H1 (cell line): ENCODE measurements around the gene CPNE4. TPM values are rescaled to one million over a fixed set of nuclear protein-coding genes. Genes with fewer than 3 reads are reported as not detected.

ENCODE experiments used
- CTCF ChIA-PET: fragments of 300-600 bp; sonication (Branson Sonifier 250); formaldehyde crosslinking; loops from one replicate; lab custom pipeline; 2021; ENCODE audit not compliant: partially characterized antibody; lab: Charles Lee
- POLR2A ChIA-PET: fragments of 300-600 bp; sonication (Branson Sonifier 250); formaldehyde crosslinking; loops from one replicate; lab custom pipeline; 2021; ENCODE audit warnings: inconsistent platforms; ENCODE audit not compliant: partially characterized antibody; lab: Charles Lee
- DNase-seq, 2 experiments: peaks; one replicate each; pipeline versions ENCODE4 v3.0.0 to v3.0.0-alpha.2; 2010 to 2022; ENCODE audit warnings: low spot score in 2 of 2, low read depth in 1 of 2, mixed read lengths in 1 of 2
- FAIRE-seq: peaks from 2 replicates; lab custom pipeline; 2011; peaks lifted over from hg19 to GRCh38; lab: Jason Lieb, UNC
- H2AFZ ChIP-seq: 2 replicates; pipeline ENCODE4 v1.8.1; 2012; ENCODE audit warnings: low read length, inconsistent platforms
- H2AK5ac ChIP-seq: 2 replicates; pipeline ENCODE4 v1.6.1; 2013; ENCODE audit warnings: low read depth, low read length
- H2BK120ac ChIP-seq: replicated peaks from 2 replicates; pipeline ENCODE3; 2013; ENCODE audit warnings: low read depth, low read length, inconsistent platforms
- H2BK12ac ChIP-seq: 2 replicates; pipeline ENCODE4 v1.6.1; 2013; ENCODE audit warnings: low read depth, low read length
- H2BK15ac ChIP-seq: 2 replicates; pipeline ENCODE4 v1.6.1; 2013; ENCODE audit warnings: low read length
- H2BK20ac ChIP-seq: 2 replicates; pipeline ENCODE4 v1.6.1; 2013; ENCODE audit warnings: low read length
- H2BK5ac ChIP-seq: 2 replicates; pipeline ENCODE4 v1.6.1; 2013; ENCODE audit warnings: low read depth, low read length
- H3K14ac ChIP-seq: 2 replicates; pipeline ENCODE4 v1.6.1; 2013; ENCODE audit warnings: inconsistent platforms; ENCODE audit not compliant: insufficient read length
- H3K18ac ChIP-seq: 2 replicates; pipeline ENCODE4 v1.6.1; 2013; ENCODE audit warnings: low read length; ENCODE audit errors: extremely low read depth
- H3K23ac ChIP-seq: 2 replicates; pipeline ENCODE4 v1.6.1; 2013; ENCODE audit warnings: inconsistent platforms; ENCODE audit not compliant: insufficient read length
- H3K23me2 ChIP-seq: 2 replicates; pipeline ENCODE4 v1.6.1; 2013; ENCODE audit warnings: low read depth, low read length
- H3K27ac ChIP-seq: 2 replicates; pipeline ENCODE4 v1.6.1; 2011; ENCODE audit warnings: low read depth, low read length, inconsistent platforms
- H3K27me3 ChIP-seq, 4 experiments: replicated peaks in 1 of 4; 1 replicate in 1 of 4; 2 replicates in 3 of 4; pipeline versions ENCODE4 v1.6.1 to v1.8.1; 2011 to 2013; ENCODE audit warnings: low read length in 3 of 4, mild to moderate bottlenecking in 3 of 4, inconsistent platforms in 2 of 4, mixed read lengths in 2 of 4, moderate library complexity in 1 of 4; ENCODE audit not compliant: control insufficient read depth in 3 of 4, insufficient read depth in 3 of 4; ENCODE audit errors: extremely low read depth in 1 of 4
- H3K36me3 ChIP-seq, 4 experiments: 2 replicates each; pipeline versions ENCODE4 v1.6.1 to v1.8.1; 2011 to 2013; ENCODE audit warnings: mild to moderate bottlenecking in 4 of 4, low read length in 3 of 4, moderate library complexity in 2 of 4, control low read depth in 1 of 4, inconsistent platforms in 1 of 4; ENCODE audit not compliant: insufficient read depth in 4 of 4, control insufficient read depth in 2 of 4
- H3K4ac ChIP-seq: replicated peaks from 2 replicates; pipeline ENCODE3; 2013; ENCODE audit warnings: low read length, low read depth, mixed read lengths, inconsistent platforms; ENCODE audit not compliant: insufficient read length
- H3K4me1 ChIP-seq, 4 experiments: replicated peaks in 1 of 4; 1 replicate in 1 of 4; 2 replicates in 3 of 4; pipeline versions ENCODE4 v1.6.1 to v1.8.1; 2011 to 2013; ENCODE audit warnings: low read length in 3 of 4, inconsistent platforms in 2 of 4, mixed read lengths in 1 of 4; ENCODE audit not compliant: insufficient read depth in 4 of 4, control insufficient read depth in 3 of 4
- H3K4me2 ChIP-seq, 2 experiments: 2 replicates each; pipeline versions ENCODE4 v1.6.1 to v1.8.1; 2011 to 2013; ENCODE audit warnings: low read depth in 2 of 2, low read length in 2 of 2, control low read depth in 1 of 2, inconsistent platforms in 1 of 2, mild to moderate bottlenecking in 1 of 2; ENCODE audit not compliant: insufficient read depth in 1 of 2
- H3K4me3 ChIP-seq, 4 experiments: fragments of 200-600, 300-600 bp in 1 of 4; sonication (generic), shearing (Covaris generic), sonication (Bioruptor Twin) in 1 of 4; 2 replicates each; pipeline versions ENCODE4 v1.5.1 to v1.8.1; 2011 to 2016; ENCODE audit warnings: low read length in 4 of 4, low read depth in 3 of 4, control low read depth in 2 of 4, inconsistent platforms in 2 of 4, mild to moderate bottlenecking in 2 of 4, mixed read lengths in 1 of 4, moderate library complexity in 1 of 4; ENCODE audit not compliant: insufficient read depth in 2 of 4; ENCODE audit errors: extremely low read depth in 1 of 4
- H3K56ac ChIP-seq: replicated peaks from 2 replicates; pipeline ENCODE3; 2013; ENCODE audit warnings: low read depth, mild to moderate bottlenecking, mixed read lengths, low read length, inconsistent platforms; ENCODE audit not compliant: insufficient read length
- H3K79me1 ChIP-seq: 2 replicates; pipeline ENCODE4 v1.6.1; 2013; ENCODE audit warnings: low read depth, low read length, control low read depth
- H3K79me2 ChIP-seq, 2 experiments: 2 replicates each; pipeline versions ENCODE4 v1.6.1 to v1.8.1; 2012 to 2013; ENCODE audit warnings: low read length in 2 of 2, mild to moderate bottlenecking in 2 of 2, inconsistent platforms in 1 of 2; ENCODE audit not compliant: insufficient read depth in 2 of 2, control insufficient read depth in 1 of 2
- H3K9ac ChIP-seq, 4 experiments: replicated peaks in 1 of 4; 1 replicate in 1 of 4; 2 replicates in 3 of 4; pipeline versions ENCODE4 v1.6.1 to v1.8.1; 2011 to 2013; ENCODE audit warnings: low read depth in 3 of 4, low read length in 3 of 4, control low read depth in 2 of 4, mild to moderate bottlenecking in 2 of 4, moderate library complexity in 2 of 4, inconsistent platforms in 1 of 4; ENCODE audit errors: extremely low read depth in 1 of 4
- H3K9me3 ChIP-seq, 2 experiments: 2 replicates each; pipeline versions ENCODE4 v1.6.1 to v1.8.1; 2012 to 2013; ENCODE audit warnings: mild to moderate bottlenecking in 2 of 2, moderate library complexity in 2 of 2, control low read depth in 1 of 2, inconsistent platforms in 1 of 2, low read depth in 1 of 2, low read length in 1 of 2, mixed read lengths in 1 of 2; ENCODE audit not compliant: insufficient read depth in 2 of 2
- H4K20me1 ChIP-seq, 2 experiments: replicated peaks in 1 of 2; 2 replicates each; pipeline versions ENCODE3 to v1.8.1; 2011 to 2013; ENCODE audit warnings: inconsistent platforms in 2 of 2, low read length in 2 of 2, mild to moderate bottlenecking in 1 of 2; ENCODE audit not compliant: insufficient read depth in 2 of 2, control insufficient read depth in 1 of 2
- H4K5ac ChIP-seq: 2 replicates; pipeline ENCODE4 v1.6.1; 2013; ENCODE audit warnings: low read length, low read depth, mixed read lengths, inconsistent platforms; ENCODE audit not compliant: insufficient read length
- H4K8ac ChIP-seq: 2 replicates; pipeline ENCODE4 v1.8.0; 2013; ENCODE audit warnings: mild to moderate bottlenecking, moderate library complexity, low read length, inconsistent platforms; ENCODE audit not compliant: insufficient read depth; ENCODE audit errors: extremely low read depth
- H4K91ac ChIP-seq: replicated peaks from 2 replicates; pipeline ENCODE3; 2013; ENCODE audit warnings: low read length, mixed read lengths, inconsistent platforms; ENCODE audit not compliant: insufficient read length
- CTBP2 ChIP-seq: IDR thresholded peaks from 2 replicates; pipeline ENCODE4 v1.7.0; 2011; ENCODE audit warnings: borderline replicate concordance, mild to moderate bottlenecking, moderate library complexity, mixed read lengths, low read length; ENCODE audit not compliant: insufficient read depth, insufficient read length
- POLR2A ChIP-seq, 2 experiments: IDR thresholded peaks; 1 replicate in 1 of 2; 2 replicates in 1 of 2; pipeline ENCODE4 v1.6.1; 2011; ENCODE audit warnings: low read depth in 2 of 2, low read length in 2 of 2, mild to moderate bottlenecking in 2 of 2; ENCODE audit errors: control extremely low read depth in 1 of 2
- RAD21 ChIP-seq, 2 experiments: IDR thresholded peaks in 1 of 2; conservative IDR thresholded peaks in 1 of 2; 2 replicates each; pipeline ENCODE4 v1.6.1; 2011; ENCODE audit warnings: low read depth in 2 of 2, low read length in 2 of 2, improper control_type of control experiment in 1 of 2, inconsistent platforms in 1 of 2, mild to moderate bottlenecking in 1 of 2, moderate library complexity in 1 of 2
- SAP30 ChIP-seq: fragments of 300-600 bp; sonication (generic); IDR thresholded peaks from 2 replicates; pipeline ENCODE4 v1.7.1; 2012; ENCODE audit warnings: low read length, moderate library complexity, mild to moderate bottlenecking, inconsistent platforms; ENCODE audit not compliant: insufficient read depth, insufficient replicate concordance
- SP2 ChIP-seq: IDR thresholded peaks from 2 replicates; pipeline ENCODE4 v1.6.1; 2012; ENCODE audit warnings: mild to moderate bottlenecking, low read length, inconsistent platforms
- TCF12 ChIP-seq: IDR thresholded peaks from 2 replicates; pipeline ENCODE4 v1.6.1; 2011; ENCODE audit warnings: low read depth, mild to moderate bottlenecking, low read length
- polyA plus RNA-seq, 7 experiments: library from polyadenylated mRNA; depleted of rRNA in 3 of 7; stranded (reverse) in 5 of 7; unstranded in 2 of 7; fragments of >200 nt in 5 of 7; fragments of 200-250 nt in 2 of 7; gene quantifications; 1 replicate in 5 of 7; 2 replicates in 1 of 7; 4 replicates in 1 of 7; pipeline versions ENCODE4 v1.2.1 to v1.2.3, GENCODE V29; 2011 to 2013; ENCODE audit warnings: missing spikeins in 2 of 7, mixed read lengths in 2 of 7
- total RNA-seq: library from RNA; stranded (reverse); fragmentation: NEBNext Ultra II Directional; extraction: Animal tissue kit (Norgen Biotek cat#: 25700); gene quantifications from 2 replicates; pipeline ENCODE4 v1.2.1, GENCODE V29; 2021

CPNE4 gene
- total and polyA plus RNA-seq, 2 of the 8 experiments (the other 6 are each of a cell fraction or from before 2014, with no cell fraction given) = 0.82 to 3.8 TPM

- no peak overlapping the region for H2BK20ac ChIP-seq
- H3K23ac ChIP-seq = no peak overlapping the region
- no peak overlapping the region for H2BK120ac ChIP-seq
- H4K91ac ChIP-seq = no peak overlapping the region
- no peak overlapping the region for H3K18ac ChIP-seq
- H4K8ac ChIP-seq = no peak overlapping the region
- CTCF ChIA-PET = interaction anchor here (2.2 kb wide), 1 partner anchor 209 kb away, joined by 6 read pairs; no protein-coding TSS in a partner anchor
- POLR2A ChIA-PET = no interaction called here
- no peak overlapping the region for H2BK5ac ChIP-seq
- no peaks in the 10 kb centered on the region for H4K20me1 ChIP-seq
- no peak overlapping the region for H2AK5ac ChIP-seq
- no peaks in the 10 kb centered on the region for H3K79me1 ChIP-seq
- no peak overlapping the region for H3K4me3 ChIP-seq
- no peak overlapping the region for H3K4me2 ChIP-seq
- H2BK12ac ChIP-seq = no peak overlapping the region
- no peak overlapping the region for H3K14ac ChIP-seq
- H3K4me1 ChIP-seq = no peaks in the 10 kb centered on the region
- FAIRE-seq (no peak), DNase-seq (no peak)
- no peak overlapping the region for H3K9ac ChIP-seq
- H3K9me3 ChIP-seq = no peaks in the 10 kb centered on the region
- no peak overlapping the region for H2AFZ ChIP-seq
- H3K36me3 ChIP-seq = no peaks in the 10 kb centered on the region
- H3K27ac ChIP-seq = no peak overlapping the region
- H2BK15ac ChIP-seq = no peak overlapping the region
- no peak overlapping the region for H3K56ac ChIP-seq
- H3K79me2 ChIP-seq = no peaks in the 10 kb centered on the region
- H3K27me3 ChIP-seq = no peaks in the 10 kb centered on the region
- H3K23me2 ChIP-seq = no peaks in the 10 kb centered on the region
- H4K5ac ChIP-seq = no peak overlapping the region
- no peak overlapping the region for H3K4ac ChIP-seq
- no peak for TF ChIP-seq RAD21 (IDR thresholded peaks at IDR 0.05 in 1 of 2, conservative IDR thresholded peaks at IDR 0.05 in 1 of 2; ENCODE audit: low read depth in 2 of 2, low read length in 2 of 2)
- no peak for TF ChIP-seq CTBP2
- no peak for TF ChIP-seq POLR2A (IDR thresholded peaks at IDR 0.05; ENCODE audit: control extremely low read depth in 1 of 2, low read depth in 2 of 2, low read length in 2 of 2)
- TF ChIP-seq SAP30 = no peak
- no peak for TF ChIP-seq TCF12
- no peak for TF ChIP-seq SP2
Measured at GRCh38 chr3:131586277-131586676, 448.5 kb downstream of the CPNE4 start.
